Measurements from ENCODE around the gene CYP21A2.

DNA sequence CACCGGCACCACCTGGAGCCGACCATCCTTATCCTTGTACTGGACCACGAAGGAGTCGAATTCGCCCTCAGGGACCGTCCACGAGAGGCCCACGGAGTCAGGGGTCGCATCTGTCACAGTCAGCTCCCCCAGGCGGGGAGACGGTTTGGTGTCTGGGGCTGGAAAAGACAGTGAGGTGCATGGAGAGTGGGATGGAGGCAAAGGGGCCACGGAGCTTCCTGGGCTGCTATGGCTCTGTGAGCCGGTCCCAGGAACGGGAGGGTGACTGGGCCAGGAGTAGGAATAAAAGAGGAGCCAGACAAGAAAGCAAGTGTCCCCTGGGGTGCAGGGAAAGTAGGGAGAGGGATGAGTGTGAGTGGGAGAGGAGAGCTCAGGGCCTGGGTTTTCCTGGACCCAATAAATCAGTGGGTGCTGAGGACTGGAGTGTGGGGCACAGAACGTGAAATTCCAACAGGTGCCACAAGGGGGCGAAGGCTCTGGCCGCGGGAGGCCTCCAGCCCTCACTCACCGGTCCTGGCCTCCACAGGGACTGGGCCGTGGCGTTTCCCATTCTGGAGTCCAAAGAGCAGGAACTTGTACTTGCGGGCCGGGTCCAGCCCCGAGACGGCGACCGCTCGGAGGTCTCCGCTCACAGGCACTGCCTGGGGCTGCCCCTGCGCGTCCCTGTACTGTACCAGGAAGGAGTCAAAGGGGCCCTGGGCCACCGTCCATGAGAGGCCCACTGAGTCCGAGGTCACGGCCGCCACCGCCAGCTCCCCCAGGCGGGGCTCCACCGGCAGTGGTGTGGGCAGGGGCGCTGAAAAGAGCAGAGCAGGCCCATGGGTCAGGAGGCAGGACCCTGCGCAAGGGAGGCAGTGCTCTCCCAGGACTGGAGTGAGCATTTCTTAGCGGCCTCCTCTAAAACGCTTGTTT lies 9.9 kb downstream of the CYP21A2 start:
- TF ChIP-seq POLR2A (IDR thresholded peaks at IDR 0.05), result no peak
- TF ChIP-seq, protein P1, sequence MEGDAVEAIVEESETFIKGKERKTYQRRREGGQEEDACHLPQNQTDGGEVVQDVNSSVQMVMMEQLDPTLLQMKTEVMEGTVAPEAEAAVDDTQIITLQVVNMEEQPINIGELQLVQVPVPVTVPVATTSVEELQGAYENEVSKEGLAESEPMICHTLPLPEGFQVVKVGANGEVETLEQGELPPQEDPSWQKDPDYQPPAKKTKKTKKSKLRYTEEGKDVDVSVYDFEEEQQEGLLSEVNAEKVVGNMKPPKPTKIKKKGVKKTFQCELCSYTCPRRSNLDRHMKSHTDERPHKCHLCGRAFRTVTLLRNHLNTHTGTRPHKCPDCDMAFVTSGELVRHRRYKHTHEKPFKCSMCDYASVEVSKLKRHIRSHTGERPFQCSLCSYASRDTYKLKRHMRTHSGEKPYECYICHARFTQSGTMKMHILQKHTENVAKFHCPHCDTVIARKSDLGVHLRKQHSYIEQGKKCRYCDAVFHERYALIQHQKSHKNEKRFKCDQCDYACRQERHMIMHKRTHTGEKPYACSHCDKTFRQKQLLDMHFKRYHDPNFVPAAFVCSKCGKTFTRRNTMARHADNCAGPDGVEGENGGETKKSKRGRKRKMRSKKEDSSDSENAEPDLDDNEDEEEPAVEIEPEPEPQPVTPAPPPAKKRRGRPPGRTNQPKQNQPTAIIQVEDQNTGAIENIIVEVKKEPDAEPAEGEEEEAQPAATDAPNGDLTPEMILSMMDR (IDR thresholded peaks at IDR 0.05), result peak; percentile 66 to 83 (median 78)
